ENCODE results near the gene FUCA1.
"Not testable (repeated sequence)": the region's sequence is repeated elsewhere in the genome, so short reads cannot be mapped to it uniquely, and the experiment has no call there.

FUCA1 gene

GRCh38 chr1:23904748-23905357 lies 36.8 kb upstream of the FUCA1 start:
- TF ChIP-seq, protein P1, sequence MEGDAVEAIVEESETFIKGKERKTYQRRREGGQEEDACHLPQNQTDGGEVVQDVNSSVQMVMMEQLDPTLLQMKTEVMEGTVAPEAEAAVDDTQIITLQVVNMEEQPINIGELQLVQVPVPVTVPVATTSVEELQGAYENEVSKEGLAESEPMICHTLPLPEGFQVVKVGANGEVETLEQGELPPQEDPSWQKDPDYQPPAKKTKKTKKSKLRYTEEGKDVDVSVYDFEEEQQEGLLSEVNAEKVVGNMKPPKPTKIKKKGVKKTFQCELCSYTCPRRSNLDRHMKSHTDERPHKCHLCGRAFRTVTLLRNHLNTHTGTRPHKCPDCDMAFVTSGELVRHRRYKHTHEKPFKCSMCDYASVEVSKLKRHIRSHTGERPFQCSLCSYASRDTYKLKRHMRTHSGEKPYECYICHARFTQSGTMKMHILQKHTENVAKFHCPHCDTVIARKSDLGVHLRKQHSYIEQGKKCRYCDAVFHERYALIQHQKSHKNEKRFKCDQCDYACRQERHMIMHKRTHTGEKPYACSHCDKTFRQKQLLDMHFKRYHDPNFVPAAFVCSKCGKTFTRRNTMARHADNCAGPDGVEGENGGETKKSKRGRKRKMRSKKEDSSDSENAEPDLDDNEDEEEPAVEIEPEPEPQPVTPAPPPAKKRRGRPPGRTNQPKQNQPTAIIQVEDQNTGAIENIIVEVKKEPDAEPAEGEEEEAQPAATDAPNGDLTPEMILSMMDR (IDR thresholded peaks at IDR 0.05; ENCODE audit: extremely low read depth, missing control alignments), result no peak
- peak; percentile 72 for DNase-seq (ENCODE audit: low spot score)

GRCh38 chr1:23903754-23904153 lies 35.7 kb upstream of the FUCA1 start:
- no peak for DNase-seq (ENCODE audit: low spot score)
- TF ChIP-seq, protein P1 (IDR thresholded peaks at IDR 0.05; ENCODE audit: extremely low read depth, missing control alignments), result no peak

- TF ChIP-seq, protein P1 (IDR thresholded peaks at IDR 0.05; ENCODE audit: extremely low read depth, missing control alignments), result no peak
- peak; percentile 38 for DNase-seq (ENCODE audit: low spot score)
These were observed 34.5 kb upstream of the FUCA1 start for GRCh38 chr1:23902321-23903278.

GRCh38 chr1:23900017-23900416 lies 31.9 kb upstream of the FUCA1 start:
- DNase-seq (ENCODE audit: low spot score), result not testable (repeated sequence)

GRCh38 chr1:23899070-23899469 lies 31.0 kb upstream of the FUCA1 start:
- no peak for DNase-seq (ENCODE audit: low spot score)
- TF ChIP-seq, protein P1 (IDR thresholded peaks at IDR 0.05; ENCODE audit: extremely low read depth, missing control alignments), result no peak

- no peak for DNase-seq (ENCODE audit: low spot score)
- TF ChIP-seq, protein P1 (IDR thresholded peaks at IDR 0.05; ENCODE audit: extremely low read depth, missing control alignments), result no peak
These were observed 29.0 kb upstream of the FUCA1 start for GRCh38 chr1:23897083-23897482.

DNA sequence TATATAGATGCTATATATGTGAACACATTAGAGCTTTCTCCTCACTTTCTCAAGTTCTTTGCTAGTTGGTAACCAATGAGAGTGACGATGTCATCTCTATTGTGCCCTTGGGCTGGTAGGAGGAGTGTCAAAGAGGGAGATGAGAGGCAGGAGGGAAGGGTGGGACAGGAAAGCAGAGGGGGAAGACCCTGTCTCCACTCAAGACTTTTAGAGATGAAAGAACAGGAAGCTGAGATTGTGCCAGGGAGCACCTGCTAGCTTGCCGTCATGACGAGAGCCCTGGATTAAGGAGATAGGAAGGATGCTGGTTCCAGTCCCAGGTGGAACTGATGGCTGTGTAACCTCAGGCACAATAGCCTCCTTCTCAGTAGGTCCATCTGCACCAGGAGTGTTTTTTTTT lies 28.4 kb upstream of the FUCA1 start:
- TF ChIP-seq, protein P1 (IDR thresholded peaks at IDR 0.05; ENCODE audit: extremely low read depth, missing control alignments), result no peak
- DNase-seq (ENCODE audit: low spot score), result no peak

All from GM20000 (cell line).